ENCODE measurements around the gene WDR26.
"Not testable (repeated sequence)": the region's sequence is repeated elsewhere in the genome, so short reads cannot be mapped to it uniquely, and the experiment has no call there.

WDR26 gene

DNA sequence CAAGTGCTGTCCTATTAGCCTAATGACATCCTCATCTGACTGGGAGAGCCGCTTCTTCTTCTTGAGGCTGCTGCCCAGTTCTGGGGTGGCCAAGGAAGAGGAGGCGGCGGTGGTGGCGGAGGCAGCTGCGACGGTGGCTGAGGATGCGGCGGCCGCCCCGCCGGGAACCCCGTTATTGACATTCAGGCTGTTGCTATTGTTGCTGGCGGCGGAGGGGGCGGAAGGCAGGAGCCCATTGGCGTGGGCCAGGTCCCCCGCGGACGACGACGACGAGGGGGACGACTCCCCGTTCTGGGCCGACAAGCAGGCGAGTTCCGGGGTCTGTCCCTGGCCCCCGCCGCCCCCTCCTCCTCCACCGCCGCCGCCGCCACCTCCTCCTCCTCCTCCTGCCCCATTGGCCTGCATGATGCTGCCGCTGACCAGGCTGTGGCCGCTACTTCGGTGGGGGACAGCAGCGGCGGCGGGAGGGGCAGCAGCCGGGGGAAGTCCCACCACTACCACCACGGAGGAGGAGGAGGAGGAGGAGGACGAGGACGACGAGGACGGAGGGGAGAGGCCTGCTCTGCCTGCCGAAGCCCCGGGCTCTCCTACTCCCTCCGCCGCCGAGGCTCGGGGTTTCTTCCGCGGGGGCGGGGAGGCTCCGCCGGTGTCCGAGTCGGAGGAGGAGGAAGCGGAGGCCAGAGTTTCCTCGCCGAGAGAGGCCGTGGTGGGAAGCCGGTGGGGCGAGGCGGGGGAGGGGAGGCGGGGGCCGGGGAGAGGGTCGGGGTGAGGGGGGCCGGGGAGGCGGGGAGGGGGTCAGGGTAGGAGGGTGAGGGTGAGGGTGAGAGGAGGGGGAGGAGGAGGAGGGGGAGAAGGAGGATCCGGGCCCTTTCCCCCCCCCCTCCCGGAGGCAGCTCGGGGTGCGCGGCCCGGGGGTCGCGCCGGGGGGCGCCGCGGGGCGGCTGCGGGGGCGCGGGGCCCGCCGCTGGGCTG is 610 bp downstream of the WDR26 start:
- peak in 12 of 14 donors; percentile 47 to 79 (median 64) for DNase-seq

GRCh38 chr1:224433041-224433691 is 1.4 kb downstream of the WDR26 start:
- peak in 10 of 14 donors; percentile 24 to 65 (median 54) for DNase-seq

DNA sequence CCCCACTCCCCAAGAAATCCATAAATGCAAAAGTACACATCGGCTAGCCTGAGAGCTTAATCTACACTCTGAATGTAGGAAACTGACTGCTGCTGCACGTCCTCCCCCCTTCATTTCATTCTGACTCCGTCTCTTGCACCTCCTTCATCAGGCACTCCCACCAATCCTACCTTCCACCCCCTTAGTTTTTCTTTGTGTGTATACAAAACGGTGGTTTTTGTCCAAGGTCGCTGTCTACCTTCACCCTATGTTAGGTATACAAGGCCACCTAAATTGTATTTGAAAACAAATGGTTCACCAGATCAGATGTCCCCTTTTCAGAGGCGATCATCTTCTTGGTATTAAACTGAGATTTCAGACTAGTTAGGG is 1.9 kb downstream of the WDR26 start:
- peak in 5 of 14 donors; percentile 18 to 35 (median 23) for DNase-seq

DNA sequence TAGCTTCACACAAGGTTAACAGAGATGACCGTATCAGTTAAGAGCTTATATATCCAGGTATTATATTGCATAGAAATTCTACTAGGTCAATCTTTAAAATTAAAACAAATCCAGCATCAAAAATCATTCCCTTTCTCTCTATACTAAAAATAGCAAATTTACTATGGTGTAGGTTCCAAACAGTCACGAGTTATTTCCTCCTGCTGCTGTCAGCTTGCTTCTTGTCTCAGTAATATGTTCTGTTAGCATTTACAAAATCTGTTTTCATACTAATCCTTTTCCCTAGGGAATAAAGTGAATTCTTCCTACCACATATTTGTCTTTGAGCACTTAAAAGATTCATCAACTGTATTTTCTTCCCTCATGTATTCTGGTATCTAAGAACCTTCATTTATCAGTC is 2.5 kb downstream of the WDR26 start:
- no peak for DNase-seq

GRCh38 chr1:224431726-224432125 is 2.9 kb downstream of the WDR26 start:
- DNase-seq = no peak

DNA sequence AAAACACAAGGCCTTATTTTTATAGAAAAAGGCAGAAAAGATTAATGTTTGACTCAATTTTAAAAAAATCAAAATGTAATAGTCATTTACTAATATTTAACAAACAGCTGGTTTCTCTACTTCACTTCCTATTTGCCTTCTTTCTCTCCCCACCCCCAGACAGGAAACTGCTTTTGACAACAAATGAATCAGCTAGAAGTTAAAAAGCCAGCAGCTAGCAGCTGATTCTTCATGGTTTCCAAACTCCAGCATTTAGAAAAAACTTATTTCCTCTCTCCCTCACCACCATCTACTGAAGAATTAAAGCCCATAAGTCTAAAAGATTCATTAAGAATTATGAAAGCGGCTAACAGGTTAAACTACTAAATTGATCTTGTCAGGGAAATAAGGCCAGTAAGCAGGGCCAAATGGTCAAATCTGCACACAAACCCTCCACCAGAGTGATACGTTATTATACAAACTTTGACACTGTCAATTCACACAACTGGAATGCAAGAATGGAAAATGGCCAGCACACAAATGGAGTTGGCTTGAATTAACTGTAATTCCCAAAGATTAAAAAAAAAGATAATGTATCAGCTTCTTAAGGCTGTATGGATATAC is 4.0 kb downstream of the WDR26 start:
- no peak for DNase-seq

DNA sequence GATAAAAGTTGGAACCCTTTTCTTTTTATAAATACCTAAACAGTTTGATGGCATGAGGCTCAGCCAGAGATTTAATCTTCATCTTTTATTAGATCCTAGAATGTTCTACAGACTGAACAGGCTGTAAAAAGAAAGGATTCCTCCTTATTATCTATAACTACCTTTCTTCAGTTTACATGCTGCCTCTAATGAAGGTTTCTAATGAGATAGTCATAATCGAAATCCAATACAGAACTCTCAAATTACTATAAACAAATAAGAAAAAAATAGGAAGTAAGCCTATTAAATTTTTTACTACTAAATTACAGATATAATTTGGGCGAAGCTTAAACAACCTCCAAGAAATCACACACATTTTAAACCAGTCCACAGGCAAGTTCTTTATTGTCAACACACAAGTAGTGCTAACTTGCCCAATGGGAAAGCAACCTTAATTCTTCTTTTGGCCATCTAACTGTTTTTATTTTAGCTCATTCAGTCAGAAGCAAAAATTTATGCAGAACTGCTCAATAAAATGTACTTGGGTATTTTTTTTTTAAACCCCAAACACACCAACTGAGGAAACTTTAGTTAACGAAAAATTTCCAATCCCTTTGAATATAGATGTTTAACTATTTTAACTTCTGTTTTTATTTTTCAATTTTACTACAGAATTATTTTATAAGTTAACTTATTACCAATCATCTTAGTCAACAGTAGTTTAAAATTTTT is 4.8 kb downstream of the WDR26 start:
- no peak for DNase-seq

DNA sequence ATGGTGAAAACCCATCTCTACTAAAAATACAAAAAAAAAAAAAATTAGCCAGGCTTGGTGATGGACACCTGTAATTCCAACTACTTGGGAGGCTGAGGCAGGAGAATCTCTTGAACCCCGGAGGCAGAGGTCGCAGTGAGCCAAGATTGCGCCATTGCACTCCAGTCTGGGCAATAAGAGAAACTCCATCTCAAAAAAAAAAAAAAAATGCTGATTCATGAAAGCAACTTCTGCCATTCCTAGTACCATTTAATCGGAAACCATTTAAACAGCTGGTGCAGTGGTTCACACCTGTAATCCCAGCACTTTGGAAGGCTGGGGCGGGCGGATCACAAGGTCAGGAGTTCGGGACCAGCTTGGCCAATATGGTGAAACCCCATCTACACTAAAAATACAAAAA is 5.9 kb downstream of the WDR26 start:
- DNase-seq = not testable (repeated sequence)

GRCh38 chr1:224427346-224427745 is 7.3 kb downstream of the WDR26 start:
- DNase-seq = no peak

DNA sequence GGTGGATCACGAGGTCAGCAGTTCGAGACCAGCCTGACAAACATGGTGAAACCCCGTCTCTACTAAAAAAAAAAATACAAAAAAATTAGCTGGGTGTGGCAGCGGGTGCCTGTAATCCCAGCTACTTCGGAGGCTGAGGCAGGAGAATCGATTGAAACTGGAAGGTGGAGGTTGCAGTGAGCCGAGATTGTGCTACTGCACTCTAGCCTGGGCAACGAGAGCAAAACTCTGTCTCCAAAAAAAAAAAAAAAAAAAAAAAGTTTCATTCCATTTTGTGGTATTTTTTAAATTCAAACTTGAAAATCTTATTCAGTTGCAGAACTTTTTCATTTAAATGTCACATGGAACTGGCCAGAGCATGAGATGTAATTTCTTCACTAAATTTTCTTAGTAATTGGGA is 7.7 kb downstream of the WDR26 start:
- not testable (repeated sequence) for DNase-seq

- no peak for DNase-seq
These were observed 9.2 kb downstream of the WDR26 start for GRCh38 chr1:224425279-224425884.

GRCh38 chr1:224420106-224420505 is 14.5 kb downstream of the WDR26 start:
- DNase-seq = no peak

DNA sequence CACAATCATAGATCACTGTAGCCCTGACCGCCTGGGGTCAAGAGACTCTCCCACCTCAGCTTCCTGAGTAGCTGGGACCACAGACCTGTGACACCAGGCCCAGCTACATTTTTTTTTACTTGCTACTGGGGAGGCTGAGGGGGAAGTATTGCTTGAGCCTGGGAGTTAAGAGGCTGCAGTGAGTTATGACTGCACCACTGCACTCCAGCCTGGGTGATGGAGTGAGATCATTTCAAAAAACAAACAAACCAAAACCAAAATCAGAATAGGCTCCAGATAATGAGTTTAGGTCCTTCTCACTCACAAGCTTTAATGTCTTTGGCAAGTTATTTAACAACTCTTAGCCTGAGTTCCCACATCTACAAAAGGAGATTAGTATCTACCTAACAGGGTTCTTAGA is 22.8 kb downstream of the WDR26 start:
- no peak for DNase-seq

DNA sequence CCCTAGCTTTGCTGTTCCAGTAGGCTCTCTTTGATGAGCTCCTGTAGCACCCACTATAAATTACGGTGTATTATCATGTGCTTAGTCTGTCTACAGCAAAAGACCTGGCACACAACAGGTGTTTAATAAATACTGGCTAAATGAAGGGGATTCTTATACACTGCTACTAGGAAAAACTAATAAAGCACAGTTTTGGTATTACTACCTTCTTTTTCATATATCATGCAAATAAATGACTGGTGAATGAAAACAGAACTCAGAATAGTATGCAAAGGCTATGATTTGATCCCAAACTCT is 26.4 kb downstream of the WDR26 start:
- DNase-seq = no peak

DNA sequence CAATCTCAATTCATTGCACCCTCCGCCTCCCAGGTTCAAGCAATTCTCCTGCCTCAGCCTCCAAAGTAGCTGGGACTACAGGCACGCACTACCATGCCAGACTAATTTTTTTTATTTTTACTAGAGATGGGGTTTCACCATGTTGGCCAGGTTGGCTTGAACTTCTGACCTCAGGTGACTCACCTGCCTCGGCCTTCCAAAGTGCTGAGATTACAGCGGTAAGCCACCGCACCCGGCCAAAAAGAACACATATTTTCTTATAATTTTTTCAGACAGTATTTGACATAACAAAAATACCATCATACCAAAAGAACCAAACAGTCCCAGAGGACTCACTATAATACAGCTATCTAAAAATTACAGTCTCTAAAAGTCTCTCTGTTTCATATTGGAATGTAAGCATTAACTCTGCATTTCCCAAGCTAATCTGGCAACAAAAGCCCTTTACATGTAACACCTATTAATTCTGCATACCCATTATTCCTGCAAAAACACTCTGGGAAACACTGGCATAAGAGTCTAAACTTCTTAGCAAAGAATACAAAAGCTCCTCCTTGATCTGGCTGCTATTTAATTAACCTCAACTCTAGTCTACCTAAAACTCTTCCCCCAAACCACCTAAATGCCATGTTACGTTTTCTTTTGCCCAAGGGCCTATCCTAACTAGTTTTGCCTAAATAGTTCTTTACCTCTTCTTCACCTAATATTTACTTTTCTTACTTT is 26.9 kb downstream of the WDR26 start:
- DNase-seq = no peak

DNA sequence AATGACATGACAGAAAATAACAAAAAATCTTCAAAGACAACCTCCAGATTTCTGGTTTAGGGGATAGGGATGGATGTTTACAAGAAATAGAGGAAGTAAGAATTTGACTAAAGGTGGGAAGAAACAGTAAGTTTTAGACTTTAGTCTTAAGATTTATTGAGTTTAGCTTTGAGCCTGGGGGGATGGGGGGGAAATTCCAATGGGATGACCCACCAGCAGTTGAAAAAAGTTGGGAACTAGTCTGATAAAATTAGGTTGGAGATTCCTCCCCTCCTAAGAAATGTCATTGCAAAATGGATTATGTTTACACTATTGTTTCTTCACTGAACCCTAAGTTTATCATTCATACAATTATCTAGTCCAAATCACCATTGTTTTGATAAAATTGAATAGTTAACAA is 28.4 kb downstream of the WDR26 start:
- no peak for DNase-seq

- DNase-seq = no peak
These were observed 29.0 kb downstream of the WDR26 start for GRCh38 chr1:224405604-224405970.

- DNase-seq = no peak
These were observed 29.5 kb downstream of the WDR26 start for GRCh38 chr1:224404916-224405603.

- DNase-seq = no peak
These were observed 32.0 kb downstream of the WDR26 start for GRCh38 chr1:224402472-224403036.

GRCh38 chr1:224399887-224400286 is 34.7 kb downstream of the WDR26 start:
- DNase-seq = no peak

- DNase-seq = no peak
These were observed 41.3 kb downstream of the WDR26 start for GRCh38 chr1:224393294-224393693.

All from C1 segment of cervical spinal cord (tissue), 14 donors.